ENCODE measurements around the gene BRME1. TPM values are rescaled to one million over a fixed set of nuclear protein-coding genes. Genes with fewer than 3 reads are reported as not detected.
A peak's percentile ranks its signal among the peaks of the same experiment; 100 is the strongest.

Gene BRME1
- total and polyA plus RNA-seq, 2 experiments from 2014 or later = 4.0 to 8.2 TPM

GRCh38 chr19:13850910-13851733 is 54.8 kb downstream of the BRME1 start:
- peak in 1 of 2 donors; percentile 92 for DNase-seq (ENCODE audit: low read depth in 1 of 2, low spot score in 1 of 2)
- Histone ChIP-seq H3K4me1 (ENCODE audit: low read depth) (peaks cover 13% of the 10 kb centered on the region), H3K9me3 (ENCODE audit: low read depth) (no peaks in the 10 kb centered on the region), H3K27me3 (no peaks in the 10 kb centered on the region), H3K36me3 (no peaks in the 10 kb centered on the region), H3K27ac (peak overlapping the region; percentile 68), H3K4me3 (no peak overlapping the region)
- TF ChIP-seq CTCF (IDR thresholded peaks at IDR 0.05; ENCODE audit: low read depth, low read length) = no peak

- H3K27ac ChIP-seq = peak overlapping the region; percentile 68
- H3K36me3 ChIP-seq = no peaks in the 10 kb centered on the region
- no peak overlapping the region for H3K4me3 ChIP-seq
- no peaks in the 10 kb centered on the region for H3K27me3 ChIP-seq
- DNase-seq (ENCODE audit: low read depth in 1 of 2, low spot score in 1 of 2) = peak; percentile 56 to 87
- H3K4me1 ChIP-seq (ENCODE audit: low read depth) = peaks cover 14% of the 10 kb centered on the region
- no peaks in the 10 kb centered on the region for H3K9me3 ChIP-seq (ENCODE audit: low read depth)
- TF ChIP-seq CTCF (IDR thresholded peaks at IDR 0.05; ENCODE audit: low read depth, low read length) = no peak
Measured at GRCh38 chr19:13849991-13850909, 55.7 kb downstream of the BRME1 start.

- Histone ChIP-seq H3K4me1 (ENCODE audit: low read depth) (peaks cover 17% of the 10 kb centered on the region), H3K9me3 (ENCODE audit: low read depth) (no peaks in the 10 kb centered on the region), H3K4me3 (no peak overlapping the region), H3K36me3 (no peaks in the 10 kb centered on the region), H3K27me3 (no peaks in the 10 kb centered on the region), H3K27ac (no peak overlapping the region)
- TF ChIP-seq CTCF (IDR thresholded peaks at IDR 0.05; ENCODE audit: low read depth, low read length) = no peak
- DNase-seq (ENCODE audit: low read depth in 1 of 2, low spot score in 1 of 2) = no peak
Measured at GRCh38 chr19:13848798-13849676, 56.9 kb downstream of the BRME1 start.

- Histone ChIP-seq H3K27ac (no peak overlapping the region), H3K9me3 (ENCODE audit: low read depth) (no peaks in the 10 kb centered on the region), H3K36me3 (no peaks in the 10 kb centered on the region), H3K4me1 (ENCODE audit: low read depth) (peaks cover 24% of the 10 kb centered on the region), H3K4me3 (no peak overlapping the region), H3K27me3 (no peaks in the 10 kb centered on the region)
- no peak for DNase-seq (ENCODE audit: low read depth in 1 of 2, low spot score in 1 of 2)
- no peak for TF ChIP-seq CTCF (IDR thresholded peaks at IDR 0.05; ENCODE audit: low read depth, low read length)
Measured at GRCh38 chr19:13848340-13848677, 57.6 kb downstream of the BRME1 start.

All from cardiac muscle cell (in vitro differentiated cells and primary cell).